Caco-2 (cell line): ENCODE results near the gene CRYBG1. TPM values are rescaled to one million over a fixed set of nuclear protein-coding genes. Genes with fewer than 3 reads are reported as not detected.

Experiments
- BruUV-seq: library from RNA; stranded (reverse); fragments of 400-500 nt; replicated peaks from 2 replicates; lab custom pipeline; 2021; lab: Mats Ljungman, UMichigan
- CTCF ChIA-PET: fragments of 300-600 bp; sonication (Branson Sonifier 250); formaldehyde crosslinking; loops from one replicate; lab custom pipeline; 2022; ENCODE audit warnings: antibody characterized with exemption; lab: Charles Lee
- POLR2A ChIA-PET: fragments of 300-600 bp; sonication (Branson Sonifier 250); formaldehyde crosslinking; loops from one replicate; lab custom pipeline; 2022; ENCODE audit warnings: antibody characterized with exemption; lab: Charles Lee
- DNase-seq, 2 experiments: peaks; one replicate each; pipeline versions ENCODE4 v3.0.0 to v3.0.0-alpha.2; 2020 to 2022
- H3K27me3 ChIP-seq: replicated peaks from 2 replicates; pipeline ENCODE4 v1.6.0; 2011; ENCODE audit warnings: low read length; ENCODE audit not compliant: control insufficient read depth, insufficient read depth
- H3K36me3 ChIP-seq: 2 replicates; pipeline ENCODE4 v1.5.1; 2011; ENCODE audit warnings: low read length; ENCODE audit not compliant: control insufficient read depth, insufficient read depth
- H3K4me1 ChIP-seq: fragments of 250-450 bp; sonication (Bioruptor Pico); 2 replicates; pipeline ENCODE4 v1.5.1; 2020; ENCODE audit warnings: mild to moderate bottlenecking
- H3K4me3 ChIP-seq: 2 replicates; pipeline ENCODE4 v1.5.1; 2011; ENCODE audit warnings: low read depth, mild to moderate bottlenecking, control low read depth, low read length
- H3K9me3 ChIP-seq: fragments of 250-450 bp; sonication (Bioruptor Pico); 2 replicates; pipeline ENCODE4 v1.5.1; 2020; ENCODE audit warnings: mild to moderate bottlenecking, moderate library complexity
- H3K27ac Mint-ChIP-seq: one replicate; pipeline ENCODE4 v1.8.0; 2022; ENCODE audit warnings: mixed read lengths; ENCODE audit not compliant: unreplicated experiment
- H3K27me3 Mint-ChIP-seq: one replicate; pipeline ENCODE4 v1.8.0; 2022; ENCODE audit warnings: mixed read lengths; ENCODE audit not compliant: insufficient read depth, unreplicated experiment
- H3K36me3 Mint-ChIP-seq: one replicate; pipeline ENCODE4 v1.8.0; 2022; ENCODE audit warnings: mild to moderate bottlenecking, mixed read lengths; ENCODE audit not compliant: insufficient read depth, unreplicated experiment
- H3K4me1 Mint-ChIP-seq: one replicate; pipeline ENCODE4 v1.8.0; 2022; ENCODE audit warnings: low read depth, mixed read lengths; ENCODE audit not compliant: unreplicated experiment
- H3K4me3 Mint-ChIP-seq: one replicate; pipeline ENCODE4 v1.8.0; 2022; ENCODE audit warnings: mild to moderate bottlenecking, moderate library complexity, mixed read lengths; ENCODE audit not compliant: unreplicated experiment
- H3K9me3 Mint-ChIP-seq: one replicate; pipeline ENCODE4 v1.8.0; 2022; ENCODE audit warnings: mixed read lengths; ENCODE audit not compliant: unreplicated experiment
- CTCF ChIP-seq, 2 experiments: fragments of 200-600 bp in 1 of 2; IDR thresholded peaks; 1 replicate in 1 of 2; 2 replicates in 1 of 2; pipeline versions ENCODE4 v1.5.1 to v1.8.0; 2011 to 2022; ENCODE audit warnings: antibody characterized with exemption in 1 of 2, control low read depth in 1 of 2, inconsistent platforms in 1 of 2, low read depth in 1 of 2, low read length in 1 of 2, mild to moderate bottlenecking in 1 of 2, moderate library complexity in 1 of 2; ENCODE audit not compliant: insufficient read depth in 1 of 2, severe bottlenecking in 1 of 2, unreplicated experiment in 1 of 2
- intact Hi-C: fragments of 100-400 bp; cut with micrococcal nuclease; formaldehyde crosslinking; loops from one replicate; pipeline ENCODE4 v1.10.0; 2022; ENCODE audit not compliant: unreplicated experiment
- total RNA-seq: library from RNA; stranded (reverse); gene quantifications from 2 replicates; pipeline ENCODE4 v1.2.3, GENCODE V29; 2022

CRYBG1 gene
- total RNA-seq, 1 experiment from 2014 or later: 13.2 TPM

DNA sequence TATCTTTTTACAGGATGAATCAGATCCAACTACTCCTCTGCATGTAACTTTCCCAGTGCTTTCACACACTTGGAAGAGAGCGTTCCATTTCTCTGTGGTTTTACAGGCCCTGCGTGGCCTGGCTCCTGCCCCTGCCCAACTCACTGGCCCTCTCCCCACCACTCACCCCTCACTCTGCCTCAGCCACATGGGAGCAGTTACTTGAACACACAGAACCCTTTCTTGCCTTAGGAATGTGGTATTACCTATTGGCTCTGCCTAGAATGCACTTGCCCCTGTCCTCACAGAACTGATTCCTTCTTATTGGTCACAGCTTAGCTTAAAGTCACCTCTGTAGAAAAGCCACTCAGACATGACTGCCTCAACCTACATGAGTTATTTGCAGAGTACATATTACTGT lies 108.4 kb downstream of the CRYBG1 start:
- no peak for TF ChIP-seq CTCF (IDR thresholded peaks at IDR 0.05; ENCODE audit: insufficient read depth in 1 of 2, low read depth in 1 of 2, low read length in 1 of 2, severe bottlenecking in 1 of 2, unreplicated experiment in 1 of 2)
- ChIA-PET CTCF (no interaction called here), POLR2A (no interaction called here)
- no TSS peak for BruUV-seq
- Histone ChIP-seq H3K4me3 (no peak overlapping the region), H3K36me3 (no peaks in the 10 kb centered on the region), H3K9me3 (no peaks in the 10 kb centered on the region), H3K27me3 (no peaks in the 10 kb centered on the region), H3K4me1 (no peaks in the 10 kb centered on the region)
- Mint-ChIP-seq H3K4me1 (no peaks in the 10 kb centered on the region), H3K9me3 (no peaks in the 10 kb centered on the region), H3K36me3 (no peaks in the 10 kb centered on the region), H3K4me3 (no peak overlapping the region), H3K27me3 (peaks cover 5% of the 10 kb centered on the region), H3K27ac (no peak overlapping the region)
- intact Hi-C loops: no loop called here
- no peak for DNase-seq

DNA sequence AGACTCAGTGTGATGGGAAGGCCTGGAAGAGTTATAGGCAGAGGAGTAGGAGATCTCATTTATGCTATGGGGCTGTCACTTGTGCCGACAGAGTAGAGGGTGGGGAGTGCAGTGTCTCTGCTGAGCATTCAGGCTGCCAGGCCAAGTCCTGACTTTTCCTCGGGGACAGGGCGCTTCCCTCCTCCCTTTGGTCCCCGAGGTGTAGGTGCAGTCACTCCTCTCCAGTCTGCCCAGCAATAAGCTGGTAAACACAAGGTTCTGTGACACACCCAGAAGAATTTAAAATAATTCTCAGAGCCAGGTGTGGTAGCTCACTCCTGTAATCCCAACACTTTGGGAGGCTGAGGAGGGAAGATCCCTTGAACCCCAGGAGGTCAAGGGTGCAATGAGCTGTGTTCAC lies 109.4 kb downstream of the CRYBG1 start:
- TF ChIP-seq CTCF (IDR thresholded peaks at IDR 0.05; ENCODE audit: insufficient read depth in 1 of 2, low read depth in 1 of 2, low read length in 1 of 2, severe bottlenecking in 1 of 2, unreplicated experiment in 1 of 2): no peak
- no peaks in the 10 kb centered on the region for H3K9me3 ChIP-seq
- H3K4me1 ChIP-seq: no peaks in the 10 kb centered on the region
- no TSS peak for BruUV-seq
- Mint-ChIP-seq H3K27me3 (peaks cover 5% of the 10 kb centered on the region), H3K36me3 (no peaks in the 10 kb centered on the region), H3K4me3 (no peak overlapping the region), H3K4me1 (no peaks in the 10 kb centered on the region), H3K9me3 (no peaks in the 10 kb centered on the region), H3K27ac (no peak overlapping the region)
- ChIA-PET POLR2A (no interaction called here), CTCF (no interaction called here)
- no peak for DNase-seq
- intact Hi-C loops: no loop called here
- H3K4me3 ChIP-seq: no peak overlapping the region
- H3K27me3 ChIP-seq: no peaks in the 10 kb centered on the region
- H3K36me3 ChIP-seq: no peaks in the 10 kb centered on the region

DNA sequence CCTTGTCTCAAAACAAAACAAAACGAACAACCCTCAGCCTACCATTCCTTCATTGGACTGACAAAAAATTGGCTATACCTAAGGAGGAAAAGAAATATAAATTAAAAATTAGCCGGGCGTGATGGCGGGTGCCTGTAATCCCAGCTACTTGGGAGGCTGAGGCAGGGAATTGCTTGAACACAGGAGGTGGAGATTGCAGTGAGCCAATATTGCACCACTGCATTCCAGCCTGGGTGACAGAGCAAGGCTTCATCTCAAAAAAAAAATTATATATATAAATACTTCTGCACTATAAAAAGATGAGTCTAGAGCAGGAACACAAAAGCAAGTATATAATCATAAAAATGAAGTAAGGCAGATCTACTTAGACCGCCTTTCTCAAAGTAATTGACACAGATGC lies 109.8 kb downstream of the CRYBG1 start:
- no peak overlapping the region for H3K27ac Mint-ChIP-seq
- no peak overlapping the region for H3K4me3 Mint-ChIP-seq
- Histone ChIP-seq H3K9me3 (no peaks in the 10 kb centered on the region), H3K4me3 (no peak overlapping the region), H3K27me3 (no peaks in the 10 kb centered on the region), H3K4me1 (no peaks in the 10 kb centered on the region), H3K36me3 (no peaks in the 10 kb centered on the region)
- no peaks in the 10 kb centered on the region for H3K4me1 Mint-ChIP-seq
- TF ChIP-seq CTCF (IDR thresholded peaks at IDR 0.05; ENCODE audit: insufficient read depth in 1 of 2, low read depth in 1 of 2, low read length in 1 of 2, severe bottlenecking in 1 of 2, unreplicated experiment in 1 of 2): no peak
- no peak for DNase-seq
- intact Hi-C loops: no loop called here
- POLR2A ChIA-PET: no interaction called here
- no TSS peak for BruUV-seq
- no peaks in the 10 kb centered on the region for H3K36me3 Mint-ChIP-seq
- CTCF ChIA-PET: no interaction called here
- H3K27me3 Mint-ChIP-seq: peaks cover 5% of the 10 kb centered on the region
- no peaks in the 10 kb centered on the region for H3K9me3 Mint-ChIP-seq
